Measurements from ENCODE around the gene EPHA3. TPM values are rescaled to one million over a fixed set of nuclear protein-coding genes. Genes with fewer than 3 reads are reported as not detected.

Gene EPHA3
- total and polyA plus RNA-seq, 9 of the 15 experiments (the other 6 are each of a cell fraction or from before 2014, with no cell fraction given), result not detected

GRCh38 chr3:89332386-89332785, 225.0 kb downstream of the EPHA3 start:
- FAIRE-seq (no peak), ATAC-seq (no peak), DNase-seq (ENCODE audit: extremely low read depth in 1 of 4, low spot score in 3 of 4) (no peak)
- Histone ChIP-seq H3K27ac (ENCODE audit: extremely low read depth, low read depth, low read length) (no peak overlapping the region), H3K9ac (ENCODE audit: insufficient read depth in 1 of 2, low read depth in 2 of 2, low read length in 2 of 2) (no peak overlapping the region), H3K36me3 (ENCODE audit: control insufficient read depth, insufficient read depth, low read length) (no peaks in the 10 kb centered on the region), H3K9me3 (replicated peaks; ENCODE audit: control insufficient read depth, insufficient read depth, low read depth, low read length) (no peaks in the 10 kb centered on the region), H3K4me1 (replicated peaks in 1 of 2; ENCODE audit: control insufficient read depth in 2 of 2, insufficient read depth in 2 of 2, low read length in 2 of 2) (no peaks in the 10 kb centered on the region), H3K79me2 (ENCODE audit: control insufficient read depth, insufficient read depth, low read length) (no peaks in the 10 kb centered on the region), H3K9me1 (ENCODE audit: control insufficient read depth, insufficient read depth, low read length) (no peaks in the 10 kb centered on the region), H3K27me3 (ENCODE audit: control insufficient read depth in 2 of 2, insufficient read depth in 2 of 2, low read length in 2 of 2) (no peaks in the 10 kb centered on the region), H3K4me2 (ENCODE audit: insufficient read depth, low read length) (no peak overlapping the region), H2AFZ (ENCODE audit: low read depth, low read length) (no peak overlapping the region), H4K20me1 (replicated peaks; ENCODE audit: control insufficient read depth, insufficient read depth, low read length) (no peaks in the 10 kb centered on the region), H3K4me3 (no peak overlapping the region)
- no TSS peak for BruUV-seq (replicated peaks)
- CTCF ChIA-PET (ENCODE audit: low intra/inter-chr PET ratio), result no interaction called here
- WGBS (ENCODE audit: insufficient coverage, low coverage, missing lambda C conversion rate), result 0% methylated on average over 2 of the region's 2 CpGs
- in situ Hi-C loops (cut with MboI), result no loop called here
- TF ChIP-seq POLR2AphosphoS2 (IDR thresholded peaks at IDR 0.05; ENCODE audit: low read length) (no peak), ZNF121 (CRISPR knock-in tag; conservative IDR thresholded peaks at IDR 0.05) (no peak), SETDB1 (IDR thresholded peaks at IDR 0.05; ENCODE audit: low read length) (no peak), ZNF77 (CRISPR knock-in tag; IDR thresholded peaks at IDR 0.05) (no peak), PBX2 (CRISPR knock-in tag; IDR thresholded peaks at IDR 0.05; ENCODE audit: low read depth) (no peak), PBX2 (tag; conservative IDR thresholded peaks at IDR 0.05; ENCODE audit: low read depth) (no peak), KDM1A (IDR thresholded peaks at IDR 0.05) (no peak), BRF2 (IDR thresholded peaks at IDR 0.05; ENCODE audit: borderline replicate concordance, insufficient read depth, insufficient read length) (no peak), TGIF2 (CRISPR knock-in tag; IDR thresholded peaks at IDR 0.05) (no peak), GATAD2B (IDR thresholded peaks at IDR 0.05; ENCODE audit: borderline replicate concordance) (no peak), CHD2 (IDR thresholded peaks at IDR 0.05; ENCODE audit: low read depth, low read length) (no peak), HNRNPL (IDR thresholded peaks at IDR 0.05; ENCODE audit: low read depth, low read length) (no peak), GABPB1 (CRISPR knock-in tag; IDR thresholded peaks at IDR 0.05) (no peak), ZC3H8 (IDR thresholded peaks at IDR 0.05) (no peak), E2F5 (CRISPR knock-in tag; IDR thresholded peaks at IDR 0.05) (no peak), HIVEP1 (CRISPR knock-in tag; IDR thresholded peaks at IDR 0.05) (no peak), SIN3A (IDR thresholded peaks at IDR 0.05; ENCODE audit: borderline replicate concordance in 2 of 2, control insufficient read depth in 1 of 2, low read depth in 2 of 2, low read length in 2 of 2) (no peak), C11orf30 (IDR thresholded peaks at IDR 0.05; ENCODE audit: low read depth) (no peak), RBM39 (optimal IDR thresholded peaks at IDR 0.05; ENCODE audit: low read depth, low read length) (no peak), SREBF2 (CRISPR knock-in tag; IDR thresholded peaks at IDR 0.05) (no peak), CEBPG (CRISPR knock-in tag; IDR thresholded peaks at IDR 0.05) (no peak), CEBPG (tag; conservative IDR thresholded peaks at IDR 0.05 in 1 of 2, IDR thresholded peaks at IDR 0.05 in 1 of 2) (no peak)
- intact Hi-C loops (cut with micrococcal nuclease), result no loop called here
- POLR2A ChIA-PET, result no interaction called here

All from K562 (cell line).